IMR-90 (cell line): ENCODE results near the gene LGSN. TPM values are rescaled to one million over a fixed set of nuclear protein-coding genes. Genes with fewer than 3 reads are reported as not detected.

ENCODE experiments used
- ATAC-seq: fragments of 200-7000 bp; cut with Tn5 transposase; 2 replicates; pipeline ENCODE4 v1.9.1; 2020; ENCODE audit warnings: low read depth, mild to moderate bottlenecking, moderate library complexity
- BruUV-seq: library from RNA; stranded (reverse); fragments of 400-500 nt; replicated peaks from 2 replicates; lab custom pipeline; 2021; lab: Mats Ljungman, UMichigan
- CTCF ChIA-PET: fragments of 300-600 bp; formaldehyde crosslinking; extraction: SDS; loops from one replicate; lab custom pipeline; 2021; ENCODE audit warnings: antibody characterized with exemption; lab: Yijun Ruan, JAX
- POLR2A ChIA-PET: fragments of 300-600 bp; sonication (Branson Sonifier 250); formaldehyde crosslinking; loops from one replicate; lab custom pipeline; 2022; ENCODE audit warnings: antibody characterized with exemption; ENCODE audit not compliant: unreplicated experiment; lab: Charles Lee
- DNase-seq: peaks from one replicate; pipeline ENCODE4 v3.0.0; 2013
- H2AFZ ChIP-seq: replicated peaks from 2 replicates; pipeline ENCODE3; 2013; ENCODE audit warnings: low read length, mild to moderate bottlenecking; ENCODE audit not compliant: poor library complexity
- H2AK5ac ChIP-seq: 2 replicates; pipeline ENCODE4 v1.6.1; 2013; ENCODE audit warnings: low read depth, low read length, inconsistent platforms
- H2AK9ac ChIP-seq: replicated peaks from 2 replicates; pipeline ENCODE3; 2013; ENCODE audit warnings: mild to moderate bottlenecking, low read depth, low read length, moderate library complexity; ENCODE audit not compliant: poor library complexity
- H2BK120ac ChIP-seq: 2 replicates; pipeline ENCODE4 v1.6.1; 2013; ENCODE audit warnings: low read depth, low read length, inconsistent platforms
- H2BK15ac ChIP-seq: 3 replicates; pipeline ENCODE4 v1.6.1; 2013; ENCODE audit warnings: low read depth, low read length, inconsistent platforms
- H2BK20ac ChIP-seq: 2 replicates; pipeline ENCODE4 v1.6.1; 2013; ENCODE audit warnings: low read depth, mild to moderate bottlenecking, inconsistent platforms, low read length, moderate library complexity
- H2BK5ac ChIP-seq: 2 replicates; pipeline ENCODE4 v1.6.1; 2013; ENCODE audit warnings: mild to moderate bottlenecking, low read depth, low read length, inconsistent platforms; ENCODE audit not compliant: poor library complexity, severe bottlenecking
- H3K14ac ChIP-seq: replicated peaks from 2 replicates; pipeline ENCODE4 v1.6.1; 2013; ENCODE audit warnings: low read depth, low read length, inconsistent platforms
- H3K18ac ChIP-seq: 2 replicates; pipeline ENCODE4 v1.6.1; 2013; ENCODE audit warnings: low read depth, low read length, control low read depth
- H3K23ac ChIP-seq: 2 replicates; pipeline ENCODE4 v1.6.1; 2013; ENCODE audit warnings: low read depth, low read length, inconsistent platforms
- H3K27ac ChIP-seq: 2 replicates; pipeline ENCODE4 v1.5.1; 2013; ENCODE audit warnings: mild to moderate bottlenecking, control low read depth, low read length; ENCODE audit not compliant: insufficient read depth
- H3K27me3 ChIP-seq: 2 replicates; pipeline ENCODE4 v1.6.1; 2013; ENCODE audit warnings: low read length; ENCODE audit not compliant: control insufficient read depth, insufficient read depth
- H3K36me3 ChIP-seq: 2 replicates; pipeline ENCODE4 v1.6.1; 2013; ENCODE audit warnings: low read length, mixed read lengths; ENCODE audit not compliant: control insufficient read depth, insufficient read depth
- H3K4ac ChIP-seq: 2 replicates; pipeline ENCODE4 v1.6.1; 2013; ENCODE audit warnings: low read depth, low read length, inconsistent platforms
- H3K4me1 ChIP-seq: 2 replicates; pipeline ENCODE4 v1.6.1; 2013; ENCODE audit warnings: low read length, mixed read lengths; ENCODE audit not compliant: control insufficient read depth, insufficient read depth
- H3K4me2 ChIP-seq: 2 replicates; pipeline ENCODE4 v1.6.1; 2013; ENCODE audit warnings: low read depth, mild to moderate bottlenecking, control low read depth, low read length, moderate library complexity
- H3K4me3 ChIP-seq: 2 replicates; pipeline ENCODE4 v1.5.1; 2013; ENCODE audit warnings: low read depth, mild to moderate bottlenecking, control low read depth, low read length, moderate library complexity; ENCODE audit not compliant: insufficient read depth
- H3K56ac ChIP-seq: 2 replicates; pipeline ENCODE4 v1.6.1; 2013; ENCODE audit warnings: low read length, inconsistent platforms; ENCODE audit not compliant: insufficient read depth; ENCODE audit errors: extremely low read depth
- H3K79me1 ChIP-seq, 2 experiments: 2 replicates each; pipeline ENCODE4 v1.6.1; 2013; ENCODE audit warnings: low read length in 2 of 2, inconsistent platforms in 1 of 2, low read depth in 1 of 2
- H3K9ac ChIP-seq: 2 replicates; pipeline ENCODE4 v1.6.1; 2013; ENCODE audit warnings: low read depth, low read length, control low read depth
- H3K9me1 ChIP-seq: 2 replicates; pipeline ENCODE4 v1.6.1; 2013; ENCODE audit warnings: low read length, inconsistent platforms; ENCODE audit not compliant: insufficient read depth
- H3K9me3 ChIP-seq: 2 replicates; pipeline ENCODE4 v1.6.1; 2013; ENCODE audit warnings: low read length; ENCODE audit not compliant: control insufficient read depth, insufficient read depth
- H4K20me1 ChIP-seq: 2 replicates; pipeline ENCODE4 v1.6.1; 2013; ENCODE audit warnings: low read length, inconsistent platforms; ENCODE audit not compliant: insufficient read depth
- H4K5ac ChIP-seq: 2 replicates; pipeline ENCODE4 v1.6.1; 2013; ENCODE audit warnings: mild to moderate bottlenecking, low read depth, low read length, control low read depth
- H4K8ac ChIP-seq, 2 experiments: 2 replicates each; pipeline ENCODE4 v1.6.1; 2013; ENCODE audit warnings: low read depth in 2 of 2, low read length in 2 of 2, control low read depth in 1 of 2, inconsistent platforms in 1 of 2
- H4K91ac ChIP-seq: 2 replicates; pipeline ENCODE4 v1.6.1; 2013; ENCODE audit warnings: low read depth, low read length, inconsistent platforms; ENCODE audit not compliant: insufficient read depth
- BHLHE40 ChIP-seq: fragments of 150-350 bp; IDR thresholded peaks from 2 replicates; pipeline ENCODE4 v1.6.1; 2016; ENCODE audit warnings: mild to moderate bottlenecking, low read depth, low read length
- CHD1 ChIP-seq: IDR thresholded peaks from 2 replicates; pipeline ENCODE4 v1.6.1; 2012; ENCODE audit warnings: low read depth, low read length, improper control_type of control experiment
- ELK1 ChIP-seq: fragments of 150-350 bp; IDR thresholded peaks from 2 replicates; pipeline ENCODE4 v1.6.1; 2016; ENCODE audit warnings: low read depth, mild to moderate bottlenecking, low read length, moderate library complexity, borderline replicate concordance
- FOS ChIP-seq: fragments of 150-350 bp; IDR thresholded peaks from 2 replicates; pipeline ENCODE4 v1.6.1; 2016; ENCODE audit warnings: low read depth, low read length
- MXI1 ChIP-seq: IDR thresholded peaks from 2 replicates; pipeline ENCODE4 v1.6.1; 2012; ENCODE audit warnings: low read depth, mild to moderate bottlenecking, low read length, moderate library complexity, borderline replicate concordance
- POLR2A ChIP-seq: IDR thresholded peaks from 2 replicates; pipeline ENCODE4 v1.6.1; 2012; ENCODE audit warnings: mild to moderate bottlenecking, low read depth, low read length
- RCOR1 ChIP-seq: IDR thresholded peaks from 2 replicates; pipeline ENCODE4 v1.6.1; 2012; ENCODE audit warnings: mild to moderate bottlenecking, low read length, improper control_type of control experiment; ENCODE audit not compliant: insufficient replicate concordance
- WGBS, 2 experiments: methylation state at CpG; one replicate each; pipeline versions ENCODE4 v1.1.5 to v1.1.7; 2013; ENCODE audit warnings: missing lambda C conversion rate in 2 of 2; ENCODE audit not compliant: insufficient read length in 1 of 2; ENCODE audit errors: extremely low coverage in 2 of 2; 5-methylcytosine and 5-hydroxymethylcytosine counted together
- dilution Hi-C: fragments of 300-500 bp; cut with HindIII; formaldehyde crosslinking; loops from one replicate; pipeline ENCODE4 v1.14.3; 2018; ENCODE audit warnings: low sequenced_read_pairs; ENCODE audit not compliant: unreplicated experiment
- in situ Hi-C: fragments of 300-500 bp; cut with MboI; formaldehyde crosslinking; loops from 3 replicates; pipeline ENCODE4 v1.14.3; 2019; ENCODE audit warnings: low sequenced_read_pairs, inconsistent platforms, mixed read lengths
- intact Hi-C: fragments of 100-400 bp; cut with micrococcal nuclease; formaldehyde crosslinking; loops from 2 replicates; pipeline ENCODE4 v1.10.0; 2022
- polyA plus RNA-seq, 3 experiments: library from polyadenylated mRNA; depleted of rRNA; stranded (reverse); fragments of >200 nt; gene quantifications; 2 replicates each; pipeline ENCODE4 v1.2.3, GENCODE V29; 2012; ENCODE audit warnings: low replicate concordance in 1 of 3
- total RNA-seq: library from RNA; depleted of rRNA; stranded (reverse); fragments of >200 nt; gene quantifications from 2 replicates; pipeline ENCODE4 v1.2.3, GENCODE V29; 2012

The LGSN gene
- total and polyA plus RNA-seq, 2 of the 4 experiments (the other 2 are of a cell fraction): not detected

DNA sequence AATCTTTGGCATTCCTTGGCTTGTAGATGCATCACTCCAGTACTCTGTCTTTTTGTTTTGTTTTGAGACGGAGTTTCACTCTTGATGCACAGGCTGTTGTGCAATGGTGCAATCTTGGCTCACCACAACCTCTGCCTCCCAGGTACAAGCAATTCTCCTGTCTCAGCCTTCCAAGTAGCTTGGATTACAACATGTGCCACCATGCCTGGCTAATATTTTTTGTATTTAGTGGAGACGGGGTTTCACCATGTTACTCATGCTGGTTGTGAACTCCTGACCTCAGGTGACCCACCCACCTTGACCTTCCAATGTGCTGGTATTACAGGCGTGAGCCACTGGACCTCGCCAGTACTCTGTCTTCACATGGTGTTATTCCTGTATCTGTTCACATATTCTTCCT is 35.8 kb upstream of the LGSN start:
- Histone ChIP-seq H3K9me3 (no peaks in the 10 kb centered on the region), H3K4ac (no peak overlapping the region), H3K14ac (no peak overlapping the region), H3K4me1 (no peaks in the 10 kb centered on the region; the same call in 1 of the 2 replicates), H4K20me1 (no peaks in the 10 kb centered on the region), H2BK5ac (no peak overlapping the region), H3K4me3 (no peak overlapping the region), H3K18ac (no peak overlapping the region), H2BK120ac (no peak overlapping the region), H2AK5ac (no peak overlapping the region), H3K27me3 (no peaks in the 10 kb centered on the region), H4K5ac (no peak overlapping the region), H3K79me1 (no peaks in the 10 kb centered on the region), H3K27ac (no peak overlapping the region), H3K9ac (no peak overlapping the region), H3K9me1 (no peaks in the 10 kb centered on the region), H4K91ac (no peak overlapping the region), H3K4me2 (no peak overlapping the region), H3K36me3 (no peaks in the 10 kb centered on the region), H2BK20ac (no peak overlapping the region), H2AFZ (no peak overlapping the region), H3K56ac (no peak overlapping the region), H2BK15ac (no peak overlapping the region), H2AK9ac (no peak overlapping the region), H4K8ac (no peak overlapping the region), H3K23ac (no peak overlapping the region)
- TF ChIP-seq FOS: no peak
- TF ChIP-seq CHD1: no peak
- no peak for TF ChIP-seq BHLHE40
- no peak for TF ChIP-seq MXI1
- no peak for TF ChIP-seq RCOR1
- TF ChIP-seq POLR2A: no peak
- TF ChIP-seq ELK1: no peak
- ChIA-PET POLR2A (no interaction called here), CTCF (interaction anchor here (1.0 kb wide), 1 partner anchor 392 kb away, joined by 3 read pairs; no protein-coding TSS in a partner anchor)
- no TSS peak for BruUV-seq
- in situ Hi-C loops: loop anchor here (25.0 kb wide), 1 partner anchor 207 kb away; the partner anchor contains the start of genes LOC128125822 and PTP4A1
- intact Hi-C loops: loop anchor here (10.0 kb wide), 1 partner anchor 559 kb away; no protein-coding TSS in a partner anchor
- no peak for DNase-seq
- no peak for ATAC-seq
- WGBS, 2 experiments: 100% methylated on average over 2 of the region's 4 CpGs; no CpG with 5 or more reads in 1 of the 2 experiments
- dilution Hi-C loops: no loop called here
